GM18502 (cell line): ENCODE data around the gene AQR.

Source experiments
- ATAC-seq: cut with Tn5 transposase; IDR thresholded peaks from one replicate; pipeline ENCODE4 v1.9.1; 2021; ENCODE audit warnings: mild to moderate bottlenecking; ENCODE audit not compliant: unreplicated experiment, poor library complexity

AQR gene

DNA sequence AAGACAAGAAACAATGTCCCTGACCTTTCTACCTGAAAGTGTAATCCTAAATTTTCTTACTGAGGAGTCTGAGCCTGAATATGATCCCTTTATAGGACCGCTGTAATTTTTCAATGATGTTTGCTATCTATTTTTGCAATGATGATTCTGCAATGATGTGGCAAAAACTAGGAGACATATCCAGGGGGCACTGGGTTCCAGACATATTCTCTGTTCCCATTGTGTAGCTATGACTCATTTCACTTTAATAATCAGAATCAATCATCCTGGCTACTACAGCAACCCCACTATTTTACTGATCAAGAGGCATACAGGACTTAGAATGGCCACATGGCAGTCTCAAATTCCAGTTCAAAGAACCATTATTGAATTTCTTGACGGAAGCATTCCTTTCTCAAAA lies 85.9 kb downstream of the AQR start:
- no peak for ATAC-seq

GRCh38 chr15:34883042-34883441 lies 86.5 kb downstream of the AQR start:
- no peak for ATAC-seq

- ATAC-seq, result no peak
These were observed 90.4 kb downstream of the AQR start for GRCh38 chr15:34879107-34879506.

DNA sequence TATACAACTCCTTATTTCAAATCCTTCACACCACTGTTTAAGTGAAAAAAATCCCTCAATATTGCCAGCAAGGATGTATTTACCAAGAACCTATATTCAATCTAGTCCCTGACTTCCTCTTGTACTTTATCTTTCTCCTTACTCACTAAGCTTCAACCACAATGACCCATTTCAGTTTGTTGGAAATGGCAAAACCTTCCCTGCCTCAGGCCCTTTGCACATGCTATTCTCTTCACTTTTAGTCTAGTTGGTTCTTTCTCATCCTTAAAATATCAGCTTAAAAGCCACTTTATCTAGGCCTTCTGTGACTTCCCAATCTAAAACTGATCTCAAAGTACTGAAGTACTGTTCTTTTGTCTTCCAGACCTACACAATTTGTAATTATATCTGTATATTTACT lies 92.9 kb downstream of the AQR start:
- no peak for ATAC-seq

- ATAC-seq, result no peak
These were observed 100.4 kb downstream of the AQR start for GRCh38 chr15:34869110-34869509.

- no peak for ATAC-seq
These were observed 104.0 kb downstream of the AQR start for GRCh38 chr15:34865531-34865930.

DNA sequence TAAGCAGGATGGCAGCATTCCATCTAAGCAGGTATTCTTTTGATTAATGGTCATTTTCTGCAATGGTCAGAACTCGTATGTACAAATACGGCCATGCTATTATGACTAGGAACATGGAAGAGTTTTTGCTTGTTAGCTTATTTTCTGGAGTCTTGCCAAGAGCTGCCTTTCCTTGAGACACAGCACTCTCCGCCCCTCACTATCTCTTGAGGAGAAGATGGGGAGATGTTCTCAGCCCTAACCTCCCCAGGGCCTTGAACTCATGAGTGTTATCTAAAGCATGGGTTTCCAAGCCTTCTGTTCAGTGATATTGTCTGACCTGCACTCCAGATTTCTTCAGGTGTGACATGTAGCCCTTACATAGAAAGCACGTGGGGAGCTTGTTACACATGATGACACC lies 108.3 kb downstream of the AQR start:
- ATAC-seq, result no peak

DNA sequence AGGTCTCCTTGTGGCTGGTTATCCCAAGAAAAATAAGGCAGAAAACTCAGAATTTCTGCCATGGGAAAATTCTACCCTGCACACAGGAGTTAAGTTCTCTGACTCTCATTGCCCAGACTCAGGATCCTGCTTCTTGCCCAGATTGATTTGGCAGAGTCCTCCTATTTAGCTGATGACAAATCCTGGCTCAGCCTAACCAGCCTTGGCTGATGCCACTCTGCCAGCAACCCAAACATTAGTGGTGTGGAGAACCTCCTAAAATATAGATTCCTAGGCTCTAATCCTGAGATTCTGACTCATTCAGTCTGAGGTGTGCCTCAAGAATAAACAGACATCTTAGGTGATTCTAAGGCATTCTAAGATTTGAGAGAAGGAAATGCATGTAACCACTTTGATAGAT lies 113.6 kb downstream of the AQR start:
- ATAC-seq, result no peak

DNA sequence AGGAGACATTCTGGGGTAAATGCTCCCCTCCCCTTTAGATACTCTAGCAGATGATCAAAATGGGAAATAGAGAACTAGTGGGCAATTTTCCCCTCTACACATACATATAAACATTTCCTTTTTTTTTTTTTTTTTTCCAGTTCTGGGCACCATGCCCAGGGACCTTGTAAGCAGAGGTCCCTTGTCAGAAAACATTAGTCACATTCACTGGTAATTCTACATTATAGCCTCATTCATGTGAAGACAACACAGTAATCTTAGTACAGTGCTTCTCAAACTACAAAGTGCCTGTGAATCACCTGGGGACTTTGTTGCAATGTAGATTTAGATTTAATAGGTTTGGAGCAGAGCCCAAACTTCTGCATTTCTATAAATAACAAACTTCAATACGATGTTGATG lies 114.1 kb downstream of the AQR start:
- ATAC-seq, result no peak

DNA sequence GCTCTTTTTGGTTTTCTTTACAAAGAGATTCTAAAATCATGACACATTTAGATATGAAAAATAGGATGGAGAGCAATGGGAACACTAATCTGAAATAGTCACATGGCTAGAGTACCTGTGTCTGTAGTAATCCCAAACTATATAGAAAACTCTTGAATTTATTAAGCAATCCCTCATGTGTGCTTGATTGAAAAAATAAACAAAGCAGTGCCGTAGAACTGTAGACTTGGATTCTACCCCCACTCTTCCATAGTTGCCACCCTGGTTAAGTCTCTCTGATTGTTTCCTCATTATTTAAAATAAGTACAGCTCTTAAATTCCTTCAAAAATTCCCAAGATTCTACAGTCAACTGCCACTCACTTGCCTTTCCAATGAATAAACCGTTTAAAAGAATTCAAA lies 115.3 kb downstream of the AQR start:
- no peak for ATAC-seq

DNA sequence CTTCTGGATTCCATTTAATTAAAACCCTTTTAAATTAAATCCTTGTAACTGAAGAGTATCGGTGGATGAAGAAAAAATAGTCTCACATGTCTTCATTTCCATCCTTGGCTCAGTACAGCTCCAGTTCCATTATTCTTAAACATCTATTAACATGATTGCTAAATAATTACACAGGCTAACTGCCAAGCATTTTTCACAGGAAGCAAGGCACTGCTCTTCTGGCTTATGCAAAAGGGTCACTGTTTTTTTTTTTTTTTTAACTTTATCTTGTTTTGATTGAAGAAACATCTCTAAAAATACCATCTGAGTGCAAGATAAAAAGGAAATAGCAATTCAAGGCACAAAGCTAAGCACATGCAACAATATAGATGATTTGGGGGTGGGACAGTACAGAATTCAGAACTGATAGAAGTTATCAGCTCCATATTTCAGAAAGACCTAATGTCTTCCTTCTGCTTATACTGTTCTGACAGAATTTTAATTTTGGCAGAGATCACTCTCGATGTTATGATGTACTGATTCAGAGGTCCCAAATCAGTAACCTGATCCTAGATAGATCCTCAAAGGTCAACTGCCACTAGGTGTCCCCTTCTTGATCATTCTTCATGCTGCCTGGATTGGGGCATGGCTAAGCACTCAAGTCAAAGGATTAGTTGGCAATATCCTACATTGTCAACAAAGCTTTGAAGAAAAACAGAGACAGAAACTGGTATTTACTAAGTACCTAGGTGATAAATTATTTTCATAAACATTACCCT lies 116.4 kb downstream of the AQR start:
- ATAC-seq, result no peak

DNA sequence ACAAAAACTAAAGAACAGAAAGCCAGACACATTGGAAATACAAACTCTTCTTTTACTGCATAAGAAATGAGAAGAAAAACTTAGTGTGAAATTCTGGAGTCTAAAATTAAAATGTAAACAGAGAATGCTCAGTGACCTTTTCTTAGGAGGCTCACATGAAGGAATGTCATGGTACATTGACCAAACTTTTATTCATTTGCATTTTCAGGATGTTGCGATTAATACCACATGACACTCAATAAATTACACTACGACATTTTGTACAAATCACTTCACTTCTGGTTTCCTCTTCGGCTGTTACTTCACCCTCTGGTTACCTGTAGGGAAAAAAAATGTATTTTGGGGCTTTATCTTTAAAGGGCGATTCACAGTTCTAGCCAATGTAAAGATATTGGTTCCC lies 117.8 kb downstream of the AQR start:
- ATAC-seq, result no peak

GRCh38 chr15:34851007-34851406 lies 118.5 kb downstream of the AQR start:
- ATAC-seq, result no peak

GRCh38 chr15:34850121-34850520 lies 119.4 kb downstream of the AQR start:
- ATAC-seq, result no peak

DNA sequence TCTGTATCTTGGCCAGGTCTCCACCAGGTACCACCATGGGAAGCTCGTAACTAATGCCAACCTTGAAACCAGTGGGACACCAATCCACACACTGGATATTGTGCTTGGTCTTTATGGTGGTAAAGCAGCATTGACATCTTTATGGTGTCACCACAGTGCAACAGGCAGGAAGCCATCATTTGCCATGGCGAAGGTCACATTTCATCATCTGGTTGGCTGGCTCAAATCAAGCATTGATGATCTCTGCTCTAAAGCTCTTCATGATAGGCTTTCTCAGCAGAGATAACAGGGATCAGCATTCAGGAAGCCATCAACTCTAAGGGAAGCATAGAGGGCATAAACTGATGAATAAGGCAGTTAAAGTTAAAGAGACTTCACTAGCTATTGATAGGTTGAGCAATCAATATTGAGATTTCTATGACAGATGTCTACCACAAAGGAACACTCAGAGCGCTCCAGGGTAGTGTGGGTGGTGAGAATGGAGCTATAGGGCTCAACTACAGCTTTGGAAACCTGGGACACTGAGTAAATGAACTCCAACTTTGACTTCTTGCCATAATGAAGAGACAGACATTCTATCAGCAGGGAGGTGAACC lies 120.1 kb downstream of the AQR start:
- ATAC-seq, result no peak

DNA sequence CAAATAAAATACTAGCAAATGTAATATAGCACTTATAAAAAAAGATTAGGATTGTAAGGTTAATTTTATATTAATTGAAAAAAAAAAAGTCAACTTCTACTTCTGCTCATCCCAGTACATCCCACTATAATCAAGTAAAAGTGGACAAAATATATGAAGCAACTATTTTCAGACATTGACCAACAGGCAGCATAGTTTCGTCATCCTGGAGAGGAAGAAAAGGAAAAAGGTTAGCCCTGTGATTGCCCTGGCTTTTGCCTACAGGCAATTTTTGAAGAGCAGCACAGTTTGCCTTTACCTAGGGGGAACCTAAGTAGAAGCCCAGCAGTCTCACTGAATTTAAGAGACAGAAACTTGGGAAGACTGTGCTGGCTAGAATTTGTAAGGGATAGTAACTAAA lies 121.9 kb downstream of the AQR start:
- no peak for ATAC-seq

DNA sequence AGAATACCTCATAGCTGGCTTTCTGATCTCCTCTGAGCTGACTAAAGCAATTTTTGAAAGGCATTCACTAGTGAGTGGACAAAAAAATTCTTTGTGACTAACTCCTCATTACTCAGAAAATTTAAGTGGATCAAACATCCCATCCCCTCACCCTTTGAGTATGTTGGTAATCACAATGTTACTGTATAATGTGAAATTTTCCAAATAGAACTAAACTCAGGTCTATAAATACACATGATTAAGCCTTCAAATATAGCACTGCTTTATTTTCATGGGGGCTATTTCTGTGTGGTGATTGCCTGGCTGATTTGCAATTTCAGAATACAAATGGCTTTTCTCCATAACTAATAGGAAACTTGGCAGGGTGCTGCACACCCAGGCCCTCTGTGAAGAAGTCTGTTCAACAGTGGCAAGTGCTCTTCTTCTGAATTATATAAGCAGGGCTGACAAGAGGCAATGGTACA lies 128.2 kb downstream of the AQR start:
- no peak for ATAC-seq

- no peak for ATAC-seq
These were observed 131.3 kb downstream of the AQR start for GRCh38 chr15:34838282-34838681.

DNA sequence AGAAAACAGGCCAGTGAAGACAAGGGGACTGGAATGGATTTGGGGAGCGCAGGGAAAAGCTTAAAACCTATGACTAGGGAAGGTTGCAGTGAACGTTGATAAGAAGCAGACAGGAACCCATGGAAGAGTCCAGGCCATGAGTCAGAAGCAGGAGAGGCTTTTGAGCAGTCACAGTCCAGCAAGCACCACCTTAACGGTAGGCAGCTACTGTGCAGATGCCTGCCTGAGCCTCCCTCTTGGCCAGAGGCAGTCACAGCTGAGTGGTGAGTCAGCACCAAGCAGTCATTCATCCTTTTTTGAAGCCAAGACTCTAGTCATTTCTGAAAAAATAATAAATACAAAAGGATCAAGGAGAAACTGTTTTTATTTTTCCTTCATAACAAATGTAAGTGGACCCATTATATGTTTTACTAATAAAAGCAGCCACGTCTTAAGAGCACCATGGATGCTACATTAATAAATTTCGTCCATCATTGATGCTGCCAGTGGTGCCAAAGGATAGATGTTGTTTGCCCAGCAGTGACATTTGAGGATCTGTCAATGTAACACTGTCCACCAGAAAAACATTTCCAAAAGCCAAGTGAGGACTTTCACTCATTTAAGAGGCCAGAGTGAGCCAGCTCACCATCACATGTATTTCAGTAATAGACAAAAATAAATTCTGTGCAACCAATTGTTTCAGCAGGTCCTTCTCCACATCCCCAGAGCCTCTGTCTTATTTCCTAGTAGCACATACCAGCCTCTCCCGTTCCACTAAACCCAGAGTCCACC lies 132.1 kb downstream of the AQR start:
- no peak for ATAC-seq

GRCh38 chr15:34828145-34828911 lies 141.2 kb downstream of the AQR start:
- no peak for ATAC-seq

GRCh38 chr15:34821831-34822230 lies 147.7 kb downstream of the AQR start:
- ATAC-seq, result no peak
